ENCODE results near the gene MMS22L. TPM values are rescaled to one million over a fixed set of nuclear protein-coding genes. Genes with fewer than 3 reads are reported as not detected.

MMS22L gene
- polyA plus RNA-seq, 1 experiment = 4.3 TPM

DNA sequence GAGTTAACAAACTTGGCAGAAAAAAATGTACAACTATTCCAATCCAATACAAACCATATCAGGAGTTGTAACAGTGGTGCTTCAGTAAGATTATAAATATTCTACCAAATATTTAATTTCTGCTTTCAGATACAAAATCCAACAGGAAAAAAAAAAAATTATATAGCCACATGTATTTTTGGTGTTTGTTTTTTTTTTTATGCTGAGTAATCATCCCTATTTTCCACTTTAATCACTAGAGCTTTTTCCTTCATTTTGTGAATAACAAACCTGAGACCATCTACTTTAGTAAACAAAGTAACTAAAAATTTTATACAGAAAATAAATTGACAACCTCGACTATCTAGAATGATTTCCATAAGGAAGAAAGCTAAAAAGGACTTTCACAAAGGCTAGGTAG lies 36.2 kb downstream of the MMS22L start:
- no peaks in the 10 kb centered on the region for H3K27me3 ChIP-seq (ENCODE audit: control insufficient read depth, insufficient read depth, low read length)
- no peaks in the 10 kb centered on the region for H3K36me3 ChIP-seq (ENCODE audit: control insufficient read depth, insufficient read depth, low read length)
- ChIA-PET CTCF (interaction anchor here (1.2 kb wide), 1 partner anchor 60 kb away, joined by 3 read pairs; no protein-coding TSS in a partner anchor), POLR2A (no interaction called here)
- DNase-seq (ENCODE audit: low read depth) = no peak
- H3K4me3 ChIP-seq (ENCODE audit: low read depth, low read length) = no peak overlapping the region
- TF ChIP-seq, protein P1, sequence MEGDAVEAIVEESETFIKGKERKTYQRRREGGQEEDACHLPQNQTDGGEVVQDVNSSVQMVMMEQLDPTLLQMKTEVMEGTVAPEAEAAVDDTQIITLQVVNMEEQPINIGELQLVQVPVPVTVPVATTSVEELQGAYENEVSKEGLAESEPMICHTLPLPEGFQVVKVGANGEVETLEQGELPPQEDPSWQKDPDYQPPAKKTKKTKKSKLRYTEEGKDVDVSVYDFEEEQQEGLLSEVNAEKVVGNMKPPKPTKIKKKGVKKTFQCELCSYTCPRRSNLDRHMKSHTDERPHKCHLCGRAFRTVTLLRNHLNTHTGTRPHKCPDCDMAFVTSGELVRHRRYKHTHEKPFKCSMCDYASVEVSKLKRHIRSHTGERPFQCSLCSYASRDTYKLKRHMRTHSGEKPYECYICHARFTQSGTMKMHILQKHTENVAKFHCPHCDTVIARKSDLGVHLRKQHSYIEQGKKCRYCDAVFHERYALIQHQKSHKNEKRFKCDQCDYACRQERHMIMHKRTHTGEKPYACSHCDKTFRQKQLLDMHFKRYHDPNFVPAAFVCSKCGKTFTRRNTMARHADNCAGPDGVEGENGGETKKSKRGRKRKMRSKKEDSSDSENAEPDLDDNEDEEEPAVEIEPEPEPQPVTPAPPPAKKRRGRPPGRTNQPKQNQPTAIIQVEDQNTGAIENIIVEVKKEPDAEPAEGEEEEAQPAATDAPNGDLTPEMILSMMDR (IDR thresholded peaks at IDR 0.05; ENCODE audit: insufficient read depth, low read depth, low read length) = no peak

DNA sequence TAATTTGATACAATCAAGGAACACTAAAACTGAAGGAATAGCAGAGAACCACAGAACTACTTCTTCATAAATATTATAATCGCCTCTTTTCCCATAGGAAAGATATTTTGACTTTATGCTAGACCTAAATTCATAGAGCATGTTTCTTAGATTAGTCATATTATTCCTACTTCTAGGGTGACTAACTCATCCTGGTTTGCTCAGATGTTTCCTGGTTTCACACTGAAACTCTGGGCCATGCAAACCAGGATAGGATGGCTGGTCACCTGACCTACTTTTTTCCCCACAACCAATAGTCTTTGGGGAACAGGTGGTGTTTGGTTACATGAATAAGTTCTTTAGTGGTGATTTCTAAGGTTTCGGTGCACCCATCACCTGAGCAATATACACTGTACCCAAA lies 42.8 kb downstream of the MMS22L start:
- H3K27me3 ChIP-seq (ENCODE audit: control insufficient read depth, insufficient read depth, low read length) = no peaks in the 10 kb centered on the region
- H3K4me3 ChIP-seq (ENCODE audit: low read depth, low read length) = no peak overlapping the region
- no peaks in the 10 kb centered on the region for H3K36me3 ChIP-seq (ENCODE audit: control insufficient read depth, insufficient read depth, low read length)
- POLR2A ChIA-PET = no interaction called here
- CTCF ChIA-PET = no interaction called here
- DNase-seq (ENCODE audit: low read depth) = peak; percentile 9
- TF ChIP-seq, protein P1 (IDR thresholded peaks at IDR 0.05; ENCODE audit: insufficient read depth, low read depth, low read length) = no peak

DNA sequence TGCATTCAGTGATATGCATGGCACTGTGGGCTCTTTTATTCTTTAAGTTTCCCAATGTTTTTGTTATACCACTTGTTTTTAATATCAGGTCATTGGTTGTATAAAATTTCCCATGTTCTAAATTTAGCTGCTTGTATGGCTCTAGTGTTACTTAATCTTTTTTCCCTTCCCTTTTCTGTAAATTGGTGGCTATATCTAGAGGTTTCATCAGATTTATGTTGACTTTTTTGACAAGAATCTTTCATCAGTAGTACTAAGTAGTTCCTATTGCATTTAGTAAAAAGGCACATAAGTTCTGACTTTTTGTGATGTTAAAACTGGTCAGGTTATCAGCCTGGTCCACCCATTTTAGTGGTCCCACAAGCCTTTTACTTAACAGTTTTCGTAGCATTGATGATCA lies 51.1 kb downstream of the MMS22L start:
- Histone ChIP-seq H3K36me3 (ENCODE audit: control insufficient read depth, insufficient read depth, low read length) (no peaks in the 10 kb centered on the region), H3K4me3 (ENCODE audit: low read depth, low read length) (no peak overlapping the region), H3K27me3 (ENCODE audit: control insufficient read depth, insufficient read depth, low read length) (no peaks in the 10 kb centered on the region)
- DNase-seq (ENCODE audit: low read depth) = no peak
- TF ChIP-seq, protein P1 (IDR thresholded peaks at IDR 0.05; ENCODE audit: insufficient read depth, low read depth, low read length) = no peak
- ChIA-PET POLR2A (no interaction called here), CTCF (no interaction called here)

GRCh38 chr6:97222903-97223302 lies 60.1 kb downstream of the MMS22L start:
- CTCF ChIA-PET = interaction anchor here (1.8 kb wide), 1 partner anchor 37 kb away, joined by 4 read pairs; no protein-coding TSS in a partner anchor

GRCh38 chr6:97218912-97219311 lies 64.1 kb downstream of the MMS22L start:
- ChIA-PET CTCF (interaction anchor here (1.3 kb wide), 1 partner anchor 175 kb away, joined by 3 read pairs; no protein-coding TSS in a partner anchor), POLR2A (no interaction called here)
- H3K4me3 ChIP-seq (ENCODE audit: low read depth, low read length) = no peak overlapping the region
- DNase-seq (ENCODE audit: low read depth) = no peak
- TF ChIP-seq, protein P1 (IDR thresholded peaks at IDR 0.05; ENCODE audit: insufficient read depth, low read depth, low read length) = no peak
- H3K36me3 ChIP-seq (ENCODE audit: control insufficient read depth, insufficient read depth, low read length) = no peaks in the 10 kb centered on the region
- H3K27me3 ChIP-seq (ENCODE audit: control insufficient read depth, insufficient read depth, low read length) = no peaks in the 10 kb centered on the region

More at GRCh38 chr6:97222903-97223302, 60.1 kb downstream of the MMS22L start:
- TF ChIP-seq, protein P1 (IDR thresholded peaks at IDR 0.05; ENCODE audit: insufficient read depth, low read depth, low read length) = no peak
- Histone ChIP-seq H3K36me3 (ENCODE audit: control insufficient read depth, insufficient read depth, low read length) (no peaks in the 10 kb centered on the region), H3K4me3 (ENCODE audit: low read depth, low read length) (no peak overlapping the region), H3K27me3 (ENCODE audit: control insufficient read depth, insufficient read depth, low read length) (no peaks in the 10 kb centered on the region)
- no peak for DNase-seq (ENCODE audit: low read depth)
- POLR2A ChIA-PET = no interaction called here

Data from BJ (cell line).